Measurements from ENCODE around the gene ACP2.
"Not testable (repeated sequence)": the region's sequence is repeated elsewhere in the genome, so short reads cannot be mapped to it uniquely, and the experiment has no call there.

Gene ACP2

DNA sequence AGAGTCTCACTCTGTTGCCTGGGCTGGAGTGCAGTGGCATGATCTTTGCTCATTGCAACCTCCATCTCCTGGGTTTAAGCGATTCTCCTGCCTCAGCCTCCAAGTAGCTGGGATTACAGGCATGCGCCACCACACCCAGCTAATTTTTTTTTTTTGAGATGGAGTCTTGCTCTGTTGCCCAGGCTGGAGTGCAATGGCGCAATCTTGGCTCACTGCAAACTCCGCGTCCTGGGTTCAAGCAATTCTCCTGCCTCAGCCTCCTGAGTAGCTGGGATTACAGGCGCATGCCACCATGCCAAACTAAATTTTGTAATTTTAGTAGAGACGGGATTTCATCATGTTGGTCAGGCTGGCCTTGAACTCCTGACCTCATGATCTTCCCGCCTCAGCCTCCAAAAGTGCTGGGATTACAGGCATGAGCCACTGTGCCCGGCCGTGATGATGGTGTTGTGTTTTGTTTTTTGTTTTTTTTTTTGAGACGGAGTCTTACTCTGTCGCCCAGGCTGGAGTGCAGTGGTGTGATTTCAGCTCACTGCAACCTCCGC, 40.5 kb downstream of the ACP2 start:
- FAIRE-seq; DNase-seq (ENCODE audit: insufficient read length, low spot score): not testable (repeated sequence)

DNA sequence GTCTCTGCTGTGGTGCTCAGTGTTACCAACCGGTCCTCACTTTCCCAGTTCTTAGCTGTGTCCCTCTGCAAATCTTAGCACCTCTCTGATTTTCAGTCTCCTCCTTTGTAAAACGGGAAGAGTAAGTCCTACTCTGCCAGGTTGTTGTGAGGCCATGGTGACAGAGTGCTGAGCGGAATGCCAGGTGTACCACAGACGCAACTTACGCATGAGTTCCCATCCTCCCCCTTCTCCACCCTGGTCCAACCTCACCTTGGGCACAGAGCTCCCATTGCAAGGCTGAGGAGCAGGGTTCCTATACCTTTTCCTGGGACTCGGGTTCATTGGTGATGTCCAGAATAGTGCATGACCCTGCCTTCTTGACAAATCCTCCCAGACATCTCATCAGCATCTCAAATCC, 41.2 kb downstream of the ACP2 start:
- FAIRE-seq (no peak), DNase-seq (ENCODE audit: insufficient read length, low spot score) (no peak)

DNA sequence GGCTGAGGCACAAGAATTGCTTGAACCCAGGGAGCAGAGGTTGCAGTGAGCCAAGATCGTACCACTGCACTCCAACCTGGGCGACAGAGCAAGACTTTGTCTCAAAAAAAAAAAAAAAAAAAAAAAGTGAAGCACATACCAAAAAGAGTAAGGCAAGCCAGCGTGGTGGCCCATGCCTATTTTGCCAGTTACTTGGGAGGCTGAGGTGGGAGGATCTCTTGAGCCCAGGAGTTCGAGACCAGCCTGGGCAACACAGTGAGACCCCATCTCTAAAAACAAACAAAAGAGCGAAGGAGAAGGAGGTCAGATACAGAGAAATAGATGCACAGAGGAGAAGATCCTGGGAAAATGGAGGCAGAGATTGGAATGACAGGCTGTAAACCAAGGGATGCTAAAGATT, 42.0 kb downstream of the ACP2 start:
- not testable (repeated sequence) for DNase-seq (ENCODE audit: insufficient read length, low spot score); FAIRE-seq

DNA sequence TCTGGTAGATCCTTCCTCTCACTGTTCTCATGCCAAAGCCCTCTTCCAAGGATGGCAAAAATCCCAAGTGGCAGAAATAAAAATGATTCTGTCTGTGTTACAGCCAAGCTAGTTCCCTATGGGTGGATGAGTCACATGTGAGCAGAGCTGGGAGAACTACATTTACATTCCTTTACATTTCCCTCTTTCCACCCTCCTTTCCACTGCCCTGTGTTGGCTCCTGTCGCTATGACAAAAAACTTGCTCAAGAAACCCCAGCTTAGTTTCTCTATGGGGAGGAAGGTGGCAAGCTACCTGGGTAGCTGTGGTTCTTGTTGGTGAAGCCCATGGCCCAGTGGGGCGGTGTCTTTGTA, 44.0 kb downstream of the ACP2 start:
- FAIRE-seq: no peak
- no peak for DNase-seq (ENCODE audit: insufficient read length, low spot score)

DNA sequence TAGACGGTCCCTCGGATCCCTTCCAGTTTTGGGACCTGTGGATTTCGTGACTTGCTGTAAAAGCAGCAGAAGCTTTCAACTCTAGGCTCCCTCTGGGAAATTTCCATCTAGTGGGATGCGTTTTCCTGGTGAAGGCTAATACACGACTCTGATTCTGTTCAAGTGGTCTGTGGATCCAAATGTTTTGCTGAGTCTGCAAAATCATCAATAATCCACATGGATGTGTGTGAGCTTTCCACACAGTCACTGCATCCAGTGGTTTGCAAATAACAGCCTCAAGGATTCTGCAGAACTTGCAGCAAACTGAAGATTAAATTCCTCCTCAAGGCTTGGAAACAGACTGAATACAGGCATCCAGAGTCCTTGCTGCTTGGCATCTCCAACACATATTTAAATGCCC, 46.0 kb downstream of the ACP2 start:
- FAIRE-seq: no peak
- DNase-seq (ENCODE audit: insufficient read length, low spot score): no peak

DNA sequence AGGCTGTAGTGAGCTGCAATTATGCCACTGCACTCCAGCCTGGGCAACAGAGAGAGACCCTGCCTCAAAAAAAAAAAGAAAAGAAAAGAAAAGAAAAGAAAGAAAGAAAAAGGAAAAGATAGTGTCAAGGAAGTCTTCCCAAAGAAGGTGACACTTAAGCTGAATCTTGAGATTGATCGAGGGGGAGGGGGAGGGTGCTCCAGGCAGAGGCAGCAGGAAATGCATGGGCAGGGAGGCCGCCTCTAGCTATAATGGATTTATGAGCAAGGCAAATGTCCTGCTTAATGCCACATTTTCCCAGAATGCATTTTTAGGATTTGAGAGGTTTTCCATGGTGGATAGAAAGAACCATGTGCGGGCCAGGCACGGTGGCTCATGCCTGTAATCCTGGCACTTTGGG, 47.6 kb downstream of the ACP2 start:
- FAIRE-seq (no peak), DNase-seq (ENCODE audit: insufficient read length, low spot score) (no peak)

DNA sequence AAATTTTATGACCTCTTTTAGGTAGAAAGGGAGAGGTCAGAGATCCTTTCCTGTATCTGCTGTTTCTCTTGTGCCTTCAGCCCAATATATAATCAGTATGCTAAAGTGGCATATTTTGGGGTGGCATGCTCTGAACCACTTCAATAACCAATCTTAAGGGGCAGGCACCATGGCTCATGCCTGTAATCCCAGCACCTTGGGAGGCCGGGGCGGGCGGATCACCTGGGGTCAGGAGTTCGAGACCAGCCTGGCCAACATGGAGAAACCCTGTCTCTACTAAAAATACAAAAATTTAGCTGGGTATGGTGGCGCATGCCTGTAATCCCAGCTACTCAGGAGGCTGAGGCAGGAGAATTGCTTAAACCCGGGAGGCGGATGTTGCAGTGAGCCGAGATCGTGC, 50.5 kb downstream of the ACP2 start:
- not testable (repeated sequence) for DNase-seq (ENCODE audit: insufficient read length, low spot score); FAIRE-seq

DNA sequence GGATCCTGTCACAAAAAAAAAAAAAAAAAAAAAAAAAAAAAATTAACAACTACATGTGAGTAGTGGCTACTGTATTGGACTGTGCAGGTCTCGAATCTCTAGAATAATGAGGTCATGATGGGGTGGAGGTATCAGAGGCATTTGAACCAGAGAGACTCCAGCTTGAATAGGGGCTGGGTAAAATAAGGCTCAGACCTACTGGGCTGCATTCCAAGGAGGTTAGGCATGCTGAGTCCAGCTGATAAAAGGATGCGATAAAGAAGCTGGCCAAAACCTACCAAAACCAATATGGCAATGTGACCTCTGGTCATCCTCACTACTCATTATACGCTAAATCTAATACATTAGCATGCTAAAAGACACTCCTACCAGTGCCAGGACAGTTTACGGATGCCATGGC, 56.5 kb downstream of the ACP2 start:
- no peak for FAIRE-seq

DNA sequence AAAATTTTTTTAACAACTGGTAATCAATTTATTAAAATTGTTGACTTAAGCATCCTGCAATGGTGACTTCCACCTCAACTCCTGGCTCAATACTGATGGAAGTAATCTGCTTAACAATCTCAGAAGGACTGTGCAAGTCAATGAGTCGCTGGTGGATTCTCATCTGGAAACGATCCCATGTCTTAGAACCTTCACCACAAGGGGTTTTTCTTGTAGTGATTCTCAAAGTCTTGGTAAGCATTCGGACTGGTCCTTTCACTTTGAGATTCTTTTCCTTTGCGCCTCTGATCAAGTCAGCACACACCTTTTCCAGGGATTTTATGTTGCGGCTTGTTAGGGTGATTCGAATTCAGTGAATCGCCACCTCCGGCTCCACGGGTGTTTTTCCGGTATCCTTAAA, 57.5 kb downstream of the ACP2 start:
- FAIRE-seq; DNase-seq (ENCODE audit: insufficient read length, low spot score): not testable (repeated sequence)

More for the DNA sequence above, 56.5 kb downstream of the ACP2 start:
- no peak for DNase-seq (ENCODE audit: insufficient read length, low spot score)
